H1 (cell line): ENCODE results near the gene PAXX. TPM values are rescaled to one million over a fixed set of nuclear protein-coding genes. Genes with fewer than 3 reads are reported as not detected.

Experiments
- CTCF ChIA-PET: fragments of 300-600 bp; sonication (Branson Sonifier 250); formaldehyde crosslinking; loops from one replicate; lab custom pipeline; 2021; ENCODE audit not compliant: partially characterized antibody; lab: Charles Lee
- POLR2A ChIA-PET: fragments of 300-600 bp; sonication (Branson Sonifier 250); formaldehyde crosslinking; loops from one replicate; lab custom pipeline; 2021; ENCODE audit warnings: inconsistent platforms; ENCODE audit not compliant: partially characterized antibody; lab: Charles Lee
- DNase-seq, 2 experiments: peaks; one replicate each; pipeline versions ENCODE4 v3.0.0 to v3.0.0-alpha.2; 2010 to 2022; ENCODE audit warnings: low spot score in 2 of 2, low read depth in 1 of 2, mixed read lengths in 1 of 2
- FAIRE-seq: peaks from 2 replicates; lab custom pipeline; 2011; peaks lifted over from hg19 to GRCh38; lab: Jason Lieb, UNC
- H2AFZ ChIP-seq: 2 replicates; pipeline ENCODE4 v1.8.1; 2012; ENCODE audit warnings: low read length, inconsistent platforms
- H2AK5ac ChIP-seq: 2 replicates; pipeline ENCODE4 v1.6.1; 2013; ENCODE audit warnings: low read depth, low read length
- H2BK120ac ChIP-seq: replicated peaks from 2 replicates; pipeline ENCODE3; 2013; ENCODE audit warnings: low read depth, low read length, inconsistent platforms
- H2BK12ac ChIP-seq: 2 replicates; pipeline ENCODE4 v1.6.1; 2013; ENCODE audit warnings: low read depth, low read length
- H2BK15ac ChIP-seq: 2 replicates; pipeline ENCODE4 v1.6.1; 2013; ENCODE audit warnings: low read length
- H2BK20ac ChIP-seq: 2 replicates; pipeline ENCODE4 v1.6.1; 2013; ENCODE audit warnings: low read length
- H2BK5ac ChIP-seq: 2 replicates; pipeline ENCODE4 v1.6.1; 2013; ENCODE audit warnings: low read depth, low read length
- H3K14ac ChIP-seq: 2 replicates; pipeline ENCODE4 v1.6.1; 2013; ENCODE audit warnings: inconsistent platforms; ENCODE audit not compliant: insufficient read length
- H3K18ac ChIP-seq: 2 replicates; pipeline ENCODE4 v1.6.1; 2013; ENCODE audit warnings: low read length; ENCODE audit errors: extremely low read depth
- H3K23ac ChIP-seq: 2 replicates; pipeline ENCODE4 v1.6.1; 2013; ENCODE audit warnings: inconsistent platforms; ENCODE audit not compliant: insufficient read length
- H3K23me2 ChIP-seq: 2 replicates; pipeline ENCODE4 v1.6.1; 2013; ENCODE audit warnings: low read depth, low read length
- H3K27ac ChIP-seq: 2 replicates; pipeline ENCODE4 v1.6.1; 2011; ENCODE audit warnings: low read depth, low read length, inconsistent platforms
- H3K27me3 ChIP-seq, 4 experiments: replicated peaks in 1 of 4; 1 replicate in 1 of 4; 2 replicates in 3 of 4; pipeline versions ENCODE4 v1.6.1 to v1.8.1; 2011 to 2013; ENCODE audit warnings: low read length in 3 of 4, mild to moderate bottlenecking in 3 of 4, inconsistent platforms in 2 of 4, mixed read lengths in 2 of 4, moderate library complexity in 1 of 4; ENCODE audit not compliant: control insufficient read depth in 3 of 4, insufficient read depth in 3 of 4; ENCODE audit errors: extremely low read depth in 1 of 4
- H3K36me3 ChIP-seq, 4 experiments: 2 replicates each; pipeline versions ENCODE4 v1.6.1 to v1.8.1; 2011 to 2013; ENCODE audit warnings: mild to moderate bottlenecking in 4 of 4, low read length in 3 of 4, moderate library complexity in 2 of 4, control low read depth in 1 of 4, inconsistent platforms in 1 of 4; ENCODE audit not compliant: insufficient read depth in 4 of 4, control insufficient read depth in 2 of 4
- H3K4ac ChIP-seq: replicated peaks from 2 replicates; pipeline ENCODE3; 2013; ENCODE audit warnings: low read length, low read depth, mixed read lengths, inconsistent platforms; ENCODE audit not compliant: insufficient read length
- H3K4me1 ChIP-seq, 4 experiments: replicated peaks in 1 of 4; 1 replicate in 1 of 4; 2 replicates in 3 of 4; pipeline versions ENCODE4 v1.6.1 to v1.8.1; 2011 to 2013; ENCODE audit warnings: low read length in 3 of 4, inconsistent platforms in 2 of 4, mixed read lengths in 1 of 4; ENCODE audit not compliant: insufficient read depth in 4 of 4, control insufficient read depth in 3 of 4
- H3K4me2 ChIP-seq, 2 experiments: 2 replicates each; pipeline versions ENCODE4 v1.6.1 to v1.8.1; 2011 to 2013; ENCODE audit warnings: low read depth in 2 of 2, low read length in 2 of 2, control low read depth in 1 of 2, inconsistent platforms in 1 of 2, mild to moderate bottlenecking in 1 of 2; ENCODE audit not compliant: insufficient read depth in 1 of 2
- H3K4me3 ChIP-seq, 4 experiments: fragments of 200-600, 300-600 bp in 1 of 4; sonication (generic), shearing (Covaris generic), sonication (Bioruptor Twin) in 1 of 4; 2 replicates each; pipeline versions ENCODE4 v1.5.1 to v1.8.1; 2011 to 2016; ENCODE audit warnings: low read length in 4 of 4, low read depth in 3 of 4, control low read depth in 2 of 4, inconsistent platforms in 2 of 4, mild to moderate bottlenecking in 2 of 4, mixed read lengths in 1 of 4, moderate library complexity in 1 of 4; ENCODE audit not compliant: insufficient read depth in 2 of 4; ENCODE audit errors: extremely low read depth in 1 of 4
- H3K56ac ChIP-seq: replicated peaks from 2 replicates; pipeline ENCODE3; 2013; ENCODE audit warnings: low read depth, mild to moderate bottlenecking, mixed read lengths, low read length, inconsistent platforms; ENCODE audit not compliant: insufficient read length
- H3K79me1 ChIP-seq: 2 replicates; pipeline ENCODE4 v1.6.1; 2013; ENCODE audit warnings: low read depth, low read length, control low read depth
- H3K79me2 ChIP-seq, 2 experiments: 2 replicates each; pipeline versions ENCODE4 v1.6.1 to v1.8.1; 2012 to 2013; ENCODE audit warnings: low read length in 2 of 2, mild to moderate bottlenecking in 2 of 2, inconsistent platforms in 1 of 2; ENCODE audit not compliant: insufficient read depth in 2 of 2, control insufficient read depth in 1 of 2
- H3K9ac ChIP-seq, 4 experiments: replicated peaks in 1 of 4; 1 replicate in 1 of 4; 2 replicates in 3 of 4; pipeline versions ENCODE4 v1.6.1 to v1.8.1; 2011 to 2013; ENCODE audit warnings: low read depth in 3 of 4, low read length in 3 of 4, control low read depth in 2 of 4, mild to moderate bottlenecking in 2 of 4, moderate library complexity in 2 of 4, inconsistent platforms in 1 of 4; ENCODE audit errors: extremely low read depth in 1 of 4
- H3K9me3 ChIP-seq, 2 experiments: 2 replicates each; pipeline versions ENCODE4 v1.6.1 to v1.8.1; 2012 to 2013; ENCODE audit warnings: mild to moderate bottlenecking in 2 of 2, moderate library complexity in 2 of 2, control low read depth in 1 of 2, inconsistent platforms in 1 of 2, low read depth in 1 of 2, low read length in 1 of 2, mixed read lengths in 1 of 2; ENCODE audit not compliant: insufficient read depth in 2 of 2
- H4K20me1 ChIP-seq, 2 experiments: replicated peaks in 1 of 2; 2 replicates each; pipeline versions ENCODE3 to v1.8.1; 2011 to 2013; ENCODE audit warnings: inconsistent platforms in 2 of 2, low read length in 2 of 2, mild to moderate bottlenecking in 1 of 2; ENCODE audit not compliant: insufficient read depth in 2 of 2, control insufficient read depth in 1 of 2
- H4K5ac ChIP-seq: 2 replicates; pipeline ENCODE4 v1.6.1; 2013; ENCODE audit warnings: low read length, low read depth, mixed read lengths, inconsistent platforms; ENCODE audit not compliant: insufficient read length
- H4K8ac ChIP-seq: 2 replicates; pipeline ENCODE4 v1.8.0; 2013; ENCODE audit warnings: mild to moderate bottlenecking, moderate library complexity, low read length, inconsistent platforms; ENCODE audit not compliant: insufficient read depth; ENCODE audit errors: extremely low read depth
- H4K91ac ChIP-seq: replicated peaks from 2 replicates; pipeline ENCODE3; 2013; ENCODE audit warnings: low read length, mixed read lengths, inconsistent platforms; ENCODE audit not compliant: insufficient read length
- BACH1 ChIP-seq: IDR thresholded peaks from 2 replicates; pipeline ENCODE4 v1.6.1; 2012; ENCODE audit warnings: low read length, improper control_type of control experiment
- CBX5 ChIP-seq: fragments of 300-800, 300-1000 bp; sonication (generic); IDR thresholded peaks from 2 replicates; pipeline ENCODE4 v1.7.1; 2016; ENCODE audit warnings: antibody characterized with exemption, low read length, low read depth
- EGR1 ChIP-seq: IDR thresholded peaks from 2 replicates; pipeline ENCODE4 v1.6.1; 2011; ENCODE audit warnings: low read depth, low read length, borderline replicate concordance
- HDAC6 ChIP-seq: IDR thresholded peaks from one replicate; pipeline ENCODE4 v1.7.1; 2012; ENCODE audit warnings: low read depth, mild to moderate bottlenecking, inconsistent platforms, low read length, moderate library complexity
- MAFK ChIP-seq: IDR thresholded peaks from 2 replicates; pipeline ENCODE4 v1.6.1; 2012; ENCODE audit warnings: low read depth, mild to moderate bottlenecking, improper control_type of control experiment, low read length
- MAX ChIP-seq: IDR thresholded peaks from 2 replicates; pipeline ENCODE4 v1.6.1; 2012; ENCODE audit warnings: inconsistent platforms
- PHF8 ChIP-seq: fragments of 200-600 bp; sonication (generic); conservative IDR thresholded peaks from 2 replicates; pipeline ENCODE4 v1.7.1; 2012; ENCODE audit warnings: low read depth, mild to moderate bottlenecking, inconsistent platforms, low read length, moderate library complexity
- RNF2 ChIP-seq: fragments of 200-900, 300-1000 bp; sonication (generic); IDR thresholded peaks from 2 replicates; pipeline ENCODE4 v1.7.1; 2016; ENCODE audit warnings: borderline replicate concordance, low read depth, mild to moderate bottlenecking, antibody characterized with exemption, low read length; ENCODE audit not compliant: poor library complexity, severe bottlenecking; ENCODE audit errors: missing control alignments
- SIRT6 ChIP-seq: IDR thresholded peaks from one replicate; pipeline ENCODE4 v1.7.1; 2012; ENCODE audit warnings: low read length, inconsistent platforms
- SIX5 ChIP-seq: IDR thresholded peaks from 2 replicates; pipeline ENCODE4 v1.6.1; 2011; ENCODE audit warnings: mild to moderate bottlenecking, low read depth, low read length
- TBP ChIP-seq: IDR thresholded peaks from 2 replicates; pipeline ENCODE4 v1.6.1; 2011; ENCODE audit warnings: low read depth, low read length, improper control_type of control experiment
- WGBS, 2 experiments: shearing (Covaris generic) in 1 of 2; methylation state at CpG; one replicate each; pipeline versions ENCODE4 v1.1.6 to v1.1.7; 2013 to 2015; ENCODE audit warnings: low lambda C conversion rate in 2 of 2, mixed read lengths in 2 of 2, inconsistent platforms in 1 of 2, low coverage in 1 of 2, missing lambda C conversion rate in 1 of 2; ENCODE audit not compliant: insufficient replicate concordance in 2 of 2, insufficient coverage in 1 of 2, insufficient read length in 1 of 2; ENCODE audit errors: extremely low coverage in 1 of 2, missing lambda C conversion rate in 1 of 2; 5-methylcytosine and 5-hydroxymethylcytosine counted together
- polyA plus RNA-seq, 7 experiments: library from polyadenylated mRNA; depleted of rRNA in 3 of 7; stranded (reverse) in 5 of 7; unstranded in 2 of 7; fragments of >200 nt in 5 of 7; fragments of 200-250 nt in 2 of 7; gene quantifications; 1 replicate in 5 of 7; 2 replicates in 1 of 7; 4 replicates in 1 of 7; pipeline versions ENCODE4 v1.2.1 to v1.2.3, GENCODE V29; 2011 to 2013; ENCODE audit warnings: missing spikeins in 2 of 7, mixed read lengths in 2 of 7
- total RNA-seq: library from RNA; stranded (reverse); fragmentation: NEBNext Ultra II Directional; extraction: Animal tissue kit (Norgen Biotek cat#: 25700); gene quantifications from 2 replicates; pipeline ENCODE4 v1.2.1, GENCODE V29; 2021

Gene PAXX
- total and polyA plus RNA-seq, 2 of the 8 experiments (the other 6 are each of a cell fraction or from before 2014, with no cell fraction given), result 43.4 to 45.9 TPM

GRCh38 chr9:137026828-137027227 lies 34.6 kb downstream of the PAXX start:
- no peak overlapping the region for H3K18ac ChIP-seq
- CTCF ChIA-PET, result interaction anchor here (0.6 to 8.5 kb wide), 13 partner anchors 8 to 333 kb away, joined by 3 to 110 read pairs (median 5); partner anchors contain the start of genes C8G, CLIC3, NPDC1 and PAXX
- no peak overlapping the region for H3K23ac ChIP-seq
- no peak for TF ChIP-seq MAX
- TF ChIP-seq CBX5, result no peak
- no peak for TF ChIP-seq HDAC6
- no peak for TF ChIP-seq SIRT6
- TF ChIP-seq MAFK, result no peak
- no peak for TF ChIP-seq PHF8
- TF ChIP-seq BACH1, result no peak
- TF ChIP-seq SIX5, result no peak
- TF ChIP-seq EGR1, result no peak
- TF ChIP-seq TBP, result no peak
- no peak for TF ChIP-seq RNF2
- H4K8ac ChIP-seq, result no peak overlapping the region
- H2BK120ac ChIP-seq, result no peak overlapping the region
- no peaks in the 10 kb centered on the region for H3K79me1 ChIP-seq
- FAIRE-seq (no peak), DNase-seq (no peak)
- H3K23me2 ChIP-seq, result peaks cover 4% of the 10 kb centered on the region; the same call in 1 of the 2 replicates
- no peak overlapping the region for H2BK15ac ChIP-seq
- H2AK5ac ChIP-seq, result no peak overlapping the region
- no peak overlapping the region for H3K56ac ChIP-seq
- POLR2A ChIA-PET, result interaction anchor here (1.2 kb wide), 1 partner anchor 13 kb away, joined by 3 read pairs; no protein-coding TSS in a partner anchor
- peak overlapping the region in 1 of 2 experiments; percentile 39; a peak in 1 of 4 replicates for H3K4me2 ChIP-seq
- H4K91ac ChIP-seq, result no peak overlapping the region
- H2BK5ac ChIP-seq, result no peak overlapping the region
- peaks cover 1 to 27% (median 15%) of the 10 kb centered on the region in 4 experiments; a peak in 6 of 7 replicates for H3K27me3 ChIP-seq
- no peak overlapping the region for H3K4me3 ChIP-seq
- no peaks in the 10 kb centered on the region for H3K9me3 ChIP-seq
- H4K20me1 ChIP-seq, result peaks cover 0 to 4% of the 10 kb centered on the region in 2 experiments
- H3K4me1 ChIP-seq, result peaks cover 0 to 14% (median 6%) of the 10 kb centered on the region in 4 experiments; a peak in 5 of 7 replicates
- no peak overlapping the region for H3K4ac ChIP-seq
- H3K79me2 ChIP-seq, result no peaks in the 10 kb centered on the region
- H2BK20ac ChIP-seq, result no peak overlapping the region
- H3K9ac ChIP-seq, result no peak overlapping the region
- H2BK12ac ChIP-seq, result no peak overlapping the region
- H3K14ac ChIP-seq, result no peak overlapping the region
- no peak overlapping the region for H2AFZ ChIP-seq
- 93% methylated on average over 4 of the region's 4 CpGs; no CpG with 5 or more reads in 1 of the 2 experiments for WGBS, 2 experiments
- no peaks in the 10 kb centered on the region for H3K36me3 ChIP-seq
- H3K27ac ChIP-seq, result no peak overlapping the region
- H4K5ac ChIP-seq, result no peak overlapping the region
